HepG2 (cell line): Measurements from ENCODE around the gene CMTM8. TPM values are rescaled to one million over a fixed set of nuclear protein-coding genes. Genes with fewer than 3 reads are reported as not detected.
A peak's percentile ranks its signal among the peaks of the same experiment; 100 is the strongest.

Experiments used
- ARHGAP35 ChIP-seq: sonication (generic); formaldehyde crosslinking; IDR thresholded peaks from 2 replicates; pipeline ENCODE4 v1.9.0; 2022; ENCODE audit warnings: mild to moderate bottlenecking, inconsistent platforms, moderate library complexity, missing genetic modification reagents, borderline replicate concordance
- JARID2 ChIP-seq: sonication (generic); formaldehyde crosslinking; IDR thresholded peaks from 2 replicates; pipeline ENCODE4 v1.8.1; 2023; ENCODE audit warnings: missing genetic modification reagents, inconsistent platforms; ENCODE audit not compliant: insufficient replicate concordance
- NR1H2 ChIP-seq: sonication (generic); formaldehyde crosslinking; IDR thresholded peaks from 2 replicates; pipeline ENCODE4 v1.8.1; 2022; ENCODE audit warnings: low read depth, missing genetic modification reagents, borderline replicate concordance
- PITX1 ChIP-seq: sonication (generic); formaldehyde crosslinking; IDR thresholded peaks from 2 replicates; pipeline ENCODE4 v1.5.1; 2020; ENCODE audit warnings: mild to moderate bottlenecking, missing genetic modification reagents
- POLR2G ChIP-seq: fragments of 200-400 bp; formaldehyde crosslinking; IDR thresholded peaks from 2 replicates; pipeline ENCODE4 v1.6.1; 2018; ENCODE audit warnings: mild to moderate bottlenecking, low read depth, low read length, moderate library complexity
- RARA ChIP-seq: IDR thresholded peaks from 2 replicates; pipeline ENCODE4 v1.6.1; 2016; ENCODE audit warnings: missing genetic modification reagents, missing compliant biosample characterization
- THAP11 ChIP-seq: IDR thresholded peaks from 2 replicates; pipeline ENCODE4 v1.6.1; 2016; ENCODE audit warnings: missing biosample characterization, missing genetic modification reagents
- TP53 ChIP-seq: sonication (generic); formaldehyde crosslinking; conservative IDR thresholded peaks from 2 replicates; pipeline ENCODE4 v1.4.0; 2020; ENCODE audit warnings: missing genetic modification reagents
- ZNF292 ChIP-seq: sonication (generic); formaldehyde crosslinking; IDR thresholded peaks from 2 replicates; pipeline ENCODE4 v1.8.1; 2022; ENCODE audit warnings: mild to moderate bottlenecking, low read depth, missing genetic modification reagents, borderline replicate concordance
- ZNF460 ChIP-seq: sonication (generic); formaldehyde crosslinking; IDR thresholded peaks from 2 replicates; pipeline ENCODE4 v1.5.1; 2020; ENCODE audit warnings: missing genetic modification reagents, mild to moderate bottlenecking, borderline replicate concordance
- ZNF772 ChIP-seq: sonication (generic); formaldehyde crosslinking; IDR thresholded peaks from 2 replicates; pipeline ENCODE4 v1.5.0; 2020; ENCODE audit warnings: mild to moderate bottlenecking, missing genetic modification reagents
- ZNF777 ChIP-seq: sonication (generic); formaldehyde crosslinking; IDR thresholded peaks from 2 replicates; pipeline ENCODE4 v1.4.0; 2020; ENCODE audit warnings: missing genetic modification reagents
- ZSCAN21 ChIP-seq: sonication (generic); formaldehyde crosslinking; IDR thresholded peaks from 2 replicates; pipeline ENCODE4 v1.8.0; 2022; ENCODE audit warnings: mild to moderate bottlenecking, missing genetic modification reagents, moderate library complexity, borderline replicate concordance
- ZSCAN31 ChIP-seq: sonication (generic); formaldehyde crosslinking; IDR thresholded peaks from 2 replicates; pipeline ENCODE4 v1.5.0; 2020; ENCODE audit warnings: low read depth, mild to moderate bottlenecking, missing genetic modification reagents
- polyA plus RNA-seq, 8 experiments: library from polyadenylated mRNA; depleted of rRNA in 3 of 8; stranded (reverse) in 7 of 8; unstranded in 1 of 8; fragments of >200 nt; fragmentation: Illumina TruSeq in 4 of 8; extraction: Trizol in 4 of 8; gene quantifications; 2 replicates each; pipeline versions ENCODE4 v1.2.1 to v1.2.3, GENCODE V29; 2011 to 2016; ENCODE audit warnings: low read depth in 4 of 8, missing spikeins in 1 of 8, mixed read lengths in 1 of 8; ENCODE audit not compliant: insufficient read depth in 1 of 8
- total RNA-seq, 5 experiments: library from RNA; depleted of rRNA; stranded (reverse); fragments of >200 nt; fragmentation: Illumina TruSeq; extraction: Trizol; gene quantifications; 2 replicates each; pipeline ENCODE4 v1.2.3, GENCODE V29; 2016; ENCODE audit warnings: low read depth in 1 of 5
- TF ChIP-seq, protein P1 (sequence below): sonication (generic); formaldehyde crosslinking; IDR thresholded peaks from 2 replicates; pipeline ENCODE4 v1.5.1; 2020; ENCODE audit warnings: missing genetic modification reagents, mild to moderate bottlenecking, borderline replicate concordance
- TF ChIP-seq, protein P2 (sequence below): sonication (generic); formaldehyde crosslinking; IDR thresholded peaks from 2 replicates; pipeline ENCODE4 v1.8.1; 2023; ENCODE audit warnings: mild to moderate bottlenecking, missing genetic modification reagents, borderline replicate concordance
- TF ChIP-seq, protein P3 (sequence below): sonication (generic); formaldehyde crosslinking; IDR thresholded peaks from 2 replicates; pipeline ENCODE4 v1.5.1; 2020; ENCODE audit warnings: missing genetic modification reagents, mild to moderate bottlenecking, borderline replicate concordance
- TF ChIP-seq, protein P4 (sequence below): sonication (generic); formaldehyde crosslinking; IDR thresholded peaks from 2 replicates; pipeline ENCODE4 v1.8.1; 2023; ENCODE audit warnings: mild to moderate bottlenecking, missing genetic modification reagents
- TF ChIP-seq, protein P5 (sequence below): sonication (generic); formaldehyde crosslinking; IDR thresholded peaks from 2 replicates; pipeline ENCODE4 v1.4.0; 2020; ENCODE audit warnings: mild to moderate bottlenecking, missing genetic modification reagents
- TF ChIP-seq, protein P6 (sequence below): sonication (generic); formaldehyde crosslinking; IDR thresholded peaks from 2 replicates; pipeline ENCODE4 v1.9.0; 2022; ENCODE audit warnings: missing genetic modification reagents, mild to moderate bottlenecking, borderline replicate concordance

Gene CMTM8
- total and polyA plus RNA-seq, 2 of the 13 experiments (the other 11 are each of a cell fraction or from before 2014, with no cell fraction given): 8.9 to 15.8 TPM

DNA sequence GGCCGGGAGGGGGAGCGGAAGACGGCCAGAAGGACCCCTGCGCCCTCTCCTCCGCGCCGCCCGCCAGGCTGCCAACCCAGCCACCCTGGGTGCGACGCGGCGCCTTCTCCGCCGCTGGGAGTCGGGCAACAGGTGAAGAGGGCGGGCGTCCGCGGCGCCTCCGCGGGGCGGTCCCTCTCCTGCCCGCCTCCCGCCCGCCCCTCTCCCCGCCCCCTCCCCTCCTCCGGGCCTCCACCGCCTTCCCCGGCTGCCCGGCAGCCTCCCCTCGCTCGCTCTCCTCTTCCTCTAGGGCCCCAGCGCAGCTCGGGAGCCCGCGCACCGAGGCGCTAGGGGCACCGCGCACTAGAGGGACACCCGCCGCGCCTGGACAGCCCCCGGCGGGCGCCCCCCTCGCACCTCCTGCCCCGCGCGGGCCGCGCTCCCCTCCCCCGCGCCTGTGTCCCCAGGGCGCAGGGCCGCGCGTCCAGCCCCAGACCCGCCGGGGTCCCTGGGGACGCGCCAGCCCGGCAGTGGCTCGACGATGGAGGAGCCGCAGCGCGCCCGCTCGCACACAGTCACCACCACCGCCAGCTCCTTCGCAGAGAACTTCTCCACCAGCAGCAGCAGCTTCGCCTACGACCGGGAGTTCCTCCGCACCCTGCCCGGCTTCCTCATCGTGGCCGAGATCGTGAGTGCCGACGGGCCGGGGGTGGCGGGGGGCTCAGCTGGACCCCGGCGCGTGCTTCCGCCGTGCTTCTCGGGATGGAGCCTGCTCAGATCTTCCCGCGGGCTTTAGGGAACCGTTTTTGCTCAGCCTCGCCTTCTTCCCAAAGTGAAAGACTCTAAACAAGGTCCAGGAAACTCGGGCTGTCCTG is at the start of gene CMTM8 (continued):
- TF ChIP-seq, protein P1, sequence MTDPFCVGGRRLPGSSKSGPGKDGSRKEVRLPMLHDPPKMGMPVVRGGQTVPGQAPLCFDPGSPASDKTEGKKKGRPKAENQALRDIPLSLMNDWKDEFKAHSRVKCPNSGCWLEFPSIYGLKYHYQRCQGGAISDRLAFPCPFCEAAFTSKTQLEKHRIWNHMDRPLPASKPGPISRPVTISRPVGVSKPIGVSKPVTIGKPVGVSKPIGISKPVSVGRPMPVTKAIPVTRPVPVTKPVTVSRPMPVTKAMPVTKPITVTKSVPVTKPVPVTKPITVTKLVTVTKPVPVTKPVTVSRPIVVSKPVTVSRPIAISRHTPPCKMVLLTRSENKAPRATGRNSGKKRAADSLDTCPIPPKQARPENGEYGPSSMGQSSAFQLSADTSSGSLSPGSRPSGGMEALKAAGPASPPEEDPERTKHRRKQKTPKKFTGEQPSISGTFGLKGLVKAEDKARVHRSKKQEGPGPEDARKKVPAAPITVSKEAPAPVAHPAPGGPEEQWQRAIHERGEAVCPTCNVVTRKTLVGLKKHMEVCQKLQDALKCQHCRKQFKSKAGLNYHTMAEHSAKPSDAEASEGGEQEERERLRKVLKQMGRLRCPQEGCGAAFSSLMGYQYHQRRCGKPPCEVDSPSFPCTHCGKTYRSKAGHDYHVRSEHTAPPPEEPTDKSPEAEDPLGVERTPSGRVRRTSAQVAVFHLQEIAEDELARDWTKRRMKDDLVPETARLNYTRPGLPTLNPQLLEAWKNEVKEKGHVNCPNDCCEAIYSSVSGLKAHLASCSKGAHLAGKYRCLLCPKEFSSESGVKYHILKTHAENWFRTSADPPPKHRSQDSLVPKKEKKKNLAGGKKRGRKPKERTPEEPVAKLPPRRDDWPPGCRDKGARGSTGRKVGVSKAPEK (CRISPR knock-in tag): no peak
- TF ChIP-seq PITX1 (CRISPR knock-in tag) (0 out of 2 replicates have a peak, but pooled peaks have one; percentile 38), THAP11 (CRISPR knock-in tag) (no peak; the same call in 1 of the 2 replicates), NR1H2 (no peak), ZSCAN31 (CRISPR knock-in tag) (no peak), ZNF292 (CRISPR knock-in tag) (peak; percentile 37; the same call in 1 of the 2 replicates), ZNF772 (CRISPR knock-in tag) (0 out of 2 replicates have a peak, but pooled peaks have one; percentile 2), ZNF460 (CRISPR knock-in tag) (no peak), TP53 (CRISPR knock-in tag) (no peak), JARID2 (CRISPR knock-in tag) (no peak), RARA (CRISPR knock-in tag) (no peak), ZNF777 (CRISPR knock-in tag) (no peak; the same call in 1 of the 2 replicates), ZSCAN21 (CRISPR knock-in tag) (0 out of 2 replicates have a peak, but pooled peaks have one; percentile 15), POLR2G (peak; percentile 76), ARHGAP35 (CRISPR knock-in tag) (no peak)
- TF ChIP-seq, protein P2, sequence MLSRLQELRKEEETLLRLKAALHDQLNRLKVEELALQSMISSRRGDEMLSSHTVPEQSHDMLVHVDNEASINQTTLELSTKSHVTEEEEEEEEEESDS (CRISPR knock-in tag): no peak
- TF ChIP-seq, protein P3, sequence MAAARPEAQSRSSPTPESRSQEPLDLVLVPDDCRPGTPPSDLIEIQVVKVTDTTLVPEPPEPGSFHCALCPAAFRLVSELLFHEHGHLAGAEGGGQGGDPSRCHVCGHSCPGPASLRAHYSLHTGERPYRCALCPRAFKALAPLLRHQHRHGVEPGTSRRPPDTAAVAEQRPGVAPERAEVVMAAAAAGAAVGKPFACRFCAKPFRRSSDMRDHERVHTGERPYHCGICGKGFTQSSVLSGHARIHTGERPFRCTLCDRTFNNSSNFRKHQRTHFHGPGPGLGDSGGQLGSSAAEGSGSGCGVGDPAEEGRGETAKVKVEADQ: no peak
- TF ChIP-seq, protein P4, sequence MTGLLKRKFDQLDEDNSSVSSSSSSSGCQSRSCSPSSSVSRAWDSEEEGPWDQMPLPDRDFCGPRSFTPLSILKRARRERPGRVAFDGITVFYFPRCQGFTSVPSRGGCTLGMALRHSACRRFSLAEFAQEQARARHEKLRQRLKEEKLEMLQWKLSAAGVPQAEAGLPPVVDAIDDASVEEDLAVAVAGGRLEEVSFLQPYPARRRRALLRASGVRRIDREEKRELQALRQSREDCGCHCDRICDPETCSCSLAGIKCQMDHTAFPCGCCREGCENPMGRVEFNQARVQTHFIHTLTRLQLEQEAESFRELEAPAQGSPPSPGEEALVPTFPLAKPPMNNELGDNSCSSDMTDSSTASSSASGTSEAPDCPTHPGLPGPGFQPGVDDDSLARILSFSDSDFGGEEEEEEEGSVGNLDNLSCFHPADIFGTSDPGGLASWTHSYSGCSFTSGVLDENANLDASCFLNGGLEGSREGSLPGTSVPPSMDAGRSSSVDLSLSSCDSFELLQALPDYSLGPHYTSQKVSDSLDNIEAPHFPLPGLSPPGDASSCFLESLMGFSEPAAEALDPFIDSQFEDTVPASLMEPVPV (CRISPR knock-in tag): no peak
- TF ChIP-seq, protein P5, sequence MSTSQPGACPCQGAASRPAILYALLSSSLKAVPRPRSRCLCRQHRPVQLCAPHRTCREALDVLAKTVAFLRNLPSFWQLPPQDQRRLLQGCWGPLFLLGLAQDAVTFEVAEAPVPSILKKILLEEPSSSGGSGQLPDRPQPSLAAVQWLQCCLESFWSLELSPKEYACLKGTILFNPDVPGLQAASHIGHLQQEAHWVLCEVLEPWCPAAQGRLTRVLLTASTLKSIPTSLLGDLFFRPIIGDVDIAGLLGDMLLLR (CRISPR knock-in tag): no peak
- TF ChIP-seq, protein P6, sequence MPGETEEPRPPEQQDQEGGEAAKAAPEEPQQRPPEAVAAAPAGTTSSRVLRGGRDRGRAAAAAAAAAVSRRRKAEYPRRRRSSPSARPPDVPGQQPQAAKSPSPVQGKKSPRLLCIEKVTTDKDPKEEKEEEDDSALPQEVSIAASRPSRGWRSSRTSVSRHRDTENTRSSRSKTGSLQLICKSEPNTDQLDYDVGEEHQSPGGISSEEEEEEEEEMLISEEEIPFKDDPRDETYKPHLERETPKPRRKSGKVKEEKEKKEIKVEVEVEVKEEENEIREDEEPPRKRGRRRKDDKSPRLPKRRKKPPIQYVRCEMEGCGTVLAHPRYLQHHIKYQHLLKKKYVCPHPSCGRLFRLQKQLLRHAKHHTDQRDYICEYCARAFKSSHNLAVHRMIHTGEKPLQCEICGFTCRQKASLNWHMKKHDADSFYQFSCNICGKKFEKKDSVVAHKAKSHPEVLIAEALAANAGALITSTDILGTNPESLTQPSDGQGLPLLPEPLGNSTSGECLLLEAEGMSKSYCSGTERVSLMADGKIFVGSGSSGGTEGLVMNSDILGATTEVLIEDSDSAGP: peak; percentile 64; the same call in 1 of the 2 replicates
